K562 (cell line): ENCODE data around the gene NCOA6. TPM values are rescaled to one million over a fixed set of nuclear protein-coding genes. Genes with fewer than 3 reads are reported as not detected.

Source experiments
- ATAC-seq: fragments of 200-7000 bp; cut with Tn5 transposase; 3 replicates; pipeline ENCODE4 v1.9.1; 2020; ENCODE audit warnings: moderate library complexity
- BruUV-seq: library from RNA; stranded (reverse); fragments of 400-500 nt; replicated peaks from 2 replicates; lab custom pipeline; 2021; lab: Mats Ljungman, UMichigan
- CTCF ChIA-PET: fragments of 300-600 bp; formaldehyde crosslinking; extraction: SDS; loops from one replicate; lab custom pipeline; 2021; ENCODE audit warnings: low intra/inter-chr PET ratio; lab: Yijun Ruan, JAX
- POLR2A ChIA-PET: fragments of 300-600, 350-650 bp; sonication (Branson Sonifier 250); formaldehyde crosslinking; extraction: SDS; loops from one replicate; lab custom pipeline; 2021; ENCODE audit warnings: antibody characterized with exemption, inconsistent platforms; lab: Yijun Ruan, JAX
- DNase-seq, 4 experiments: peaks; one replicate each; pipeline versions ENCODE4 v3.0.0 to v3.0.0-alpha.2; 2011 to 2018; ENCODE audit warnings: low spot score in 3 of 4, mixed read lengths in 3 of 4; ENCODE audit errors: extremely low read depth in 1 of 4
- FAIRE-seq: peaks from 2 replicates; lab custom pipeline; 2011; peaks lifted over from hg19 to GRCh38; lab: Jason Lieb, UNC
- H2AFZ ChIP-seq: 2 replicates; pipeline ENCODE4 v1.6.0; 2011; ENCODE audit warnings: low read depth, low read length, control low read depth, inconsistent platforms
- H3K27ac ChIP-seq: fragments of 200-600 bp; 3 replicates; pipeline ENCODE4 v1.8.0; 2011; ENCODE audit warnings: low read depth, mild to moderate bottlenecking, control low read depth, inconsistent platforms, low read length, moderate library complexity, mixed read lengths; ENCODE audit errors: extremely low read depth
- H3K27me3 ChIP-seq, 2 experiments: fragments of 300-600 bp in 1 of 2; 2 replicates in 1 of 2; 3 replicates in 1 of 2; pipeline versions ENCODE4 v1.6.0 to v1.8.0; 2011; ENCODE audit warnings: inconsistent platforms in 2 of 2, low read length in 2 of 2, mild to moderate bottlenecking in 1 of 2, mixed read lengths in 1 of 2, moderate library complexity in 1 of 2; ENCODE audit not compliant: control insufficient read depth in 2 of 2, insufficient read depth in 2 of 2
- H3K36me3 ChIP-seq: fragments of 300-600 bp; 3 replicates; pipeline ENCODE4 v1.8.0; 2011; ENCODE audit warnings: mild to moderate bottlenecking, low read length, inconsistent platforms; ENCODE audit not compliant: control insufficient read depth, insufficient read depth
- H3K4me1 ChIP-seq, 2 experiments: fragments of 200-600 bp in 1 of 2; replicated peaks in 1 of 2; 2 replicates in 1 of 2; 3 replicates in 1 of 2; pipeline versions ENCODE4 v1.5.1 to v1.8.0; 2011; ENCODE audit warnings: inconsistent platforms in 2 of 2, low read length in 2 of 2, mild to moderate bottlenecking in 1 of 2, mixed read lengths in 1 of 2, moderate library complexity in 1 of 2; ENCODE audit not compliant: control insufficient read depth in 2 of 2, insufficient read depth in 2 of 2
- H3K4me2 ChIP-seq: 2 replicates; pipeline ENCODE4 v1.6.1; 2011; ENCODE audit warnings: low read length, control low read depth, inconsistent platforms, mixed read lengths; ENCODE audit not compliant: insufficient read depth
- H3K4me3 ChIP-seq: fragments of 200-600 bp; sonication (generic), shearing (Covaris generic); 2 replicates; pipeline ENCODE4 v1.5.1; 2016; ENCODE audit warnings: control low read depth, inconsistent platforms
- H3K79me2 ChIP-seq: fragments of 200-600 bp; 3 replicates; pipeline ENCODE4 v1.8.0; 2011; ENCODE audit warnings: low read length, inconsistent platforms; ENCODE audit not compliant: control insufficient read depth, insufficient read depth
- H3K9ac ChIP-seq, 2 experiments: 2 replicates each; pipeline versions ENCODE4 v1.6.0 to v1.6.1; 2011; ENCODE audit warnings: low read depth in 2 of 2, low read length in 2 of 2, control low read depth in 1 of 2, inconsistent platforms in 1 of 2, mild to moderate bottlenecking in 1 of 2, mixed read lengths in 1 of 2; ENCODE audit not compliant: insufficient read depth in 1 of 2
- H3K9me1 ChIP-seq: one replicate; pipeline ENCODE4 v1.6.0; 2011; ENCODE audit warnings: inconsistent platforms, mild to moderate bottlenecking, low read length, moderate library complexity; ENCODE audit not compliant: control insufficient read depth, insufficient read depth
- H3K9me3 ChIP-seq: replicated peaks from 2 replicates; pipeline ENCODE4 v1.5.1; 2011; ENCODE audit warnings: low read depth, low read length, inconsistent platforms; ENCODE audit not compliant: control insufficient read depth, insufficient read depth
- H4K20me1 ChIP-seq: replicated peaks from 2 replicates; pipeline ENCODE4 v1.6.1; 2011; ENCODE audit warnings: low read length, inconsistent platforms, mixed read lengths; ENCODE audit not compliant: control insufficient read depth, insufficient read depth
- RFX5 ChIP-seq: IDR thresholded peaks from 2 replicates; pipeline ENCODE4 v1.6.1; 2011; ENCODE audit warnings: low read depth, mild to moderate bottlenecking, improper control_type of control experiment, low read length
- WGBS: fragments of 100-300 bp; shearing (Covaris generic); methylation state at CpG from one replicate; pipeline ENCODE4 v1.1.6; 2016; ENCODE audit warnings: low coverage, mixed read lengths; ENCODE audit not compliant: insufficient coverage; ENCODE audit errors: missing lambda C conversion rate; 5-methylcytosine and 5-hydroxymethylcytosine counted together
- in situ Hi-C: fragments of 300-500 bp; cut with MboI; formaldehyde crosslinking; loops from 4 replicates; pipeline ENCODE4 v1.15.0; 2018; ENCODE audit warnings: inconsistent platforms, mixed read lengths
- intact Hi-C: fragments of 100-400 bp; cut with micrococcal nuclease; formaldehyde crosslinking; loops from 2 replicates; pipeline ENCODE4 v1.14.2; 2022
- polyA plus RNA-seq, 8 experiments: library from polyadenylated mRNA; depleted of rRNA in 4 of 8; stranded (reverse) in 5 of 8; unstranded in 3 of 8; fragments of >200 nt; fragmentation: Nextera tagmentation in 2 of 8; fragmentation: Illumina TruSeq in 1 of 8; extraction: Ambion mirVana in 2 of 8; extraction: Trizol in 1 of 8; gene quantifications; 2 replicates each; pipeline versions ENCODE4 v1.2.1 to v1.2.3, GENCODE V29; 2011 to 2014; ENCODE audit warnings: inconsistent platforms in 1 of 8, missing spikeins in 1 of 8
- total RNA-seq, 7 experiments: library from RNA; depleted of rRNA in 6 of 7; stranded (reverse); fragments of >200 nt in 6 of 7; fragmentation: Illumina TruSeq in 2 of 7; extraction: Trizol in 2 of 7; gene quantifications; 2 replicates each; pipeline versions ENCODE4 v1.2.1 to v1.2.3, GENCODE V29; 2011 to 2021; ENCODE audit warnings: low replicate concordance in 1 of 7
- TF ChIP-seq, protein P1 (sequence below): sonication (generic); formaldehyde crosslinking; IDR thresholded peaks from 2 replicates; pipeline ENCODE4 v1.8.1; 2023; ENCODE audit warnings: mild to moderate bottlenecking, missing genetic modification reagents

Gene NCOA6
- total and polyA plus RNA-seq, 9 of the 15 experiments (the other 6 are each of a cell fraction or from before 2014, with no cell fraction given): 6.1 to 25.0 (median 9.5) TPM

DNA sequence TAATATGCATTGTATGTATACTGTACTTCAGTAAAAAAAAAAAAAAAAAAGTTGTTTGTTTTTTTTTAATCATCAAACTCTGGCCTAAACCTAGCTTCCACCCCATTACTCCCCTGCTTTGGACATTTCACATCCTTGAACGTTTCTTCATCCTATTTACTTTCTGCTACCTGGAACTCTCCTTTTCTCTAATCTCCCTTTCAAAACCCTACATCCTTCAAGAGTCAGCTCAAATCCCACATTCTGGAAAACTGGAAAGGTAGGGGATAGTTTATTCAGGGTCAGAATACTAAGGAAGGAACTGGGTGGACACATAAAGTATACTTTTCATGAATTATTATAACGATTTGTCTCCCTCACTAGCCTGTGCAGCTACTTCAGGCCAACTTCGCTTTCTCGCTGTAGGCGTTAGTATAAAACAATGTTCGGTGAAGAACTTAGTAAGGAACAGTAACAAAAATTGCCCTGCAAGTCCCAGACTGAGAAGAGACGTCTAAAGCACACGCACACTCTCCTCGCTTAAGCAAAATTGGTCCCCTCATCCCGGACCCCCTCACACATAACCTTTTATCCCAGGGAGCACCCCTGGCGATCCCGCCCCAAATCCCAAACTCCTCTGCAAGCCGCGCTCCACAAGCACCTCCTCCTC, 149.3 kb downstream of the NCOA6 start:
- H3K79me2 ChIP-seq: peaks cover 31% of the 10 kb centered on the region
- 1% methylated on average over 14 of the region's 14 CpGs for WGBS
- BruUV-seq: TSS peak; percentile 77
- TF ChIP-seq, protein P1, sequence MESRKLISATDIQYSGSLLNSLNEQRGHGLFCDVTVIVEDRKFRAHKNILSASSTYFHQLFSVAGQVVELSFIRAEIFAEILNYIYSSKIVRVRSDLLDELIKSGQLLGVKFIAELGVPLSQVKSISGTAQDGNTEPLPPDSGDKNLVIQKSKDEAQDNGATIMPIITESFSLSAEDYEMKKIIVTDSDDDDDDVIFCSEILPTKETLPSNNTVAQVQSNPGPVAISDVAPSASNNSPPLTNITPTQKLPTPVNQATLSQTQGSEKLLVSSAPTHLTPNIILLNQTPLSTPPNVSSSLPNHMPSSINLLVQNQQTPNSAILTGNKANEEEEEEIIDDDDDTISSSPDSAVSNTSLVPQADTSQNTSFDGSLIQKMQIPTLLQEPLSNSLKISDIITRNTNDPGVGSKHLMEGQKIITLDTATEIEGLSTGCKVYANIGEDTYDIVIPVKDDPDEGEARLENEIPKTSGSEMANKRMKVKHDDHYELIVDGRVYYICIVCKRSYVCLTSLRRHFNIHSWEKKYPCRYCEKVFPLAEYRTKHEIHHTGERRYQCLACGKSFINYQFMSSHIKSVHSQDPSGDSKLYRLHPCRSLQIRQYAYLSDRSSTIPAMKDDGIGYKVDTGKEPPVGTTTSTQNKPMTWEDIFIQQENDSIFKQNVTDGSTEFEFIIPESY: 0 out of 2 replicates have a peak, but pooled peaks have one; percentile 0
- no peak for TF ChIP-seq RFX5
- CTCF ChIA-PET: no interaction called here
- peak overlapping the region; percentile 67 to 94 for H3K9ac ChIP-seq
- peak overlapping the region; percentile 89 for H3K27ac ChIP-seq
- no peak for FAIRE-seq
- no peak for DNase-seq
- intact Hi-C loops (no loop called here), in situ Hi-C loops (no loop called here)
- ATAC-seq: no peak; the same call in 2 of the 3 replicates
- peak overlapping the region; percentile 87 for H2AFZ ChIP-seq
- no peaks in the 10 kb centered on the region for H3K9me3 ChIP-seq
- H3K4me1 ChIP-seq: peaks cover 12 to 15% of the 10 kb centered on the region in 2 experiments; a peak in 4 of 5 replicates
- H3K9me1 ChIP-seq: no peaks in the 10 kb centered on the region
- no peaks in the 10 kb centered on the region for H3K27me3 ChIP-seq
- H3K4me3 ChIP-seq: peak overlapping the region; percentile 94
- H3K36me3 ChIP-seq: no peaks in the 10 kb centered on the region
- POLR2A ChIA-PET: interaction anchor here (0.7 to 2.9 kb wide), 3 partner anchors 9 to 110 kb away, joined by 3 to 16 read pairs (median 5); no protein-coding TSS in a partner anchor
- peak overlapping the region; percentile 86 for H3K4me2 ChIP-seq
- H4K20me1 ChIP-seq: no peaks in the 10 kb centered on the region
